ENCODE results near the gene STAG2.
"Not testable (repeated sequence)": the region's sequence is repeated elsewhere in the genome, so short reads cannot be mapped to it uniquely, and the experiment has no call there.

STAG2 gene

GRCh38 chrX:124084417-124084816 lies 122.9 kb downstream of the STAG2 start:
- not testable (repeated sequence) for H3K27me3 Mint-ChIP-seq, ATAC-seq, H3K4me1 Mint-ChIP-seq, H3K27ac Mint-ChIP-seq, H3K4me3 Mint-ChIP-seq, H3K9me3 Mint-ChIP-seq
- H3K36me3 Mint-ChIP-seq, result peaks cover 14% of the 10 kb centered on the region

GRCh38 chrX:124085063-124085462 lies 123.6 kb downstream of the STAG2 start:
- Mint-ChIP-seq H3K36me3 (peaks cover 19% of the 10 kb centered on the region), H3K9me3 (no peaks in the 10 kb centered on the region), H3K4me3 (no peak overlapping the region), H3K4me1 (no peaks in the 10 kb centered on the region), H3K27me3 (no peaks in the 10 kb centered on the region), H3K27ac (no peak overlapping the region)
- ATAC-seq, result no peak

- H3K36me3 Mint-ChIP-seq, result peaks cover 24% of the 10 kb centered on the region
- no peaks in the 10 kb centered on the region for H3K27me3 Mint-ChIP-seq
- ATAC-seq, result no peak
- no peak overlapping the region for H3K4me3 Mint-ChIP-seq
- H3K4me1 Mint-ChIP-seq, result no peaks in the 10 kb centered on the region
- H3K9me3 Mint-ChIP-seq, result no peaks in the 10 kb centered on the region
- H3K27ac Mint-ChIP-seq, result no peak overlapping the region
These were observed 124.9 kb downstream of the STAG2 start for GRCh38 chrX:124086411-124086810.

GRCh38 chrX:124087000-124087746 lies 125.7 kb downstream of the STAG2 start:
- H3K4me3 Mint-ChIP-seq, result no peak overlapping the region
- no peaks in the 10 kb centered on the region for H3K27me3 Mint-ChIP-seq
- H3K4me1 Mint-ChIP-seq, result no peaks in the 10 kb centered on the region
- H3K27ac Mint-ChIP-seq, result no peak overlapping the region
- H3K36me3 Mint-ChIP-seq, result peaks cover 29% of the 10 kb centered on the region
- H3K9me3 Mint-ChIP-seq, result no peaks in the 10 kb centered on the region
- ATAC-seq, result no peak

- peaks cover 58% of the 10 kb centered on the region for H3K36me3 Mint-ChIP-seq
- H3K27me3 Mint-ChIP-seq, result no peaks in the 10 kb centered on the region
- no peak overlapping the region for H3K27ac Mint-ChIP-seq
- H3K9me3 Mint-ChIP-seq, result no peaks in the 10 kb centered on the region
- no peaks in the 10 kb centered on the region for H3K4me1 Mint-ChIP-seq
- no peak overlapping the region for H3K4me3 Mint-ChIP-seq
- ATAC-seq, result no peak
These were observed 131.7 kb downstream of the STAG2 start for GRCh38 chrX:124093222-124093621.

GRCh38 chrX:124097116-124097515 lies 135.6 kb downstream of the STAG2 start:
- Mint-ChIP-seq H3K27ac (no peak overlapping the region), H3K9me3 (no peaks in the 10 kb centered on the region), H3K4me3 (no peak overlapping the region), H3K36me3 (peaks cover 33% of the 10 kb centered on the region), H3K4me1 (no peaks in the 10 kb centered on the region), H3K27me3 (no peaks in the 10 kb centered on the region)
- ATAC-seq, result no peak

- Mint-ChIP-seq H3K36me3 (peaks cover 24% of the 10 kb centered on the region), H3K9me3 (no peaks in the 10 kb centered on the region), H3K27ac (no peak overlapping the region), H3K4me3 (no peak overlapping the region), H3K27me3 (no peaks in the 10 kb centered on the region), H3K4me1 (no peaks in the 10 kb centered on the region)
- no peak for ATAC-seq
These were observed 136.6 kb downstream of the STAG2 start for GRCh38 chrX:124098089-124098488.

GRCh38 chrX:124103966-124104365 lies 142.5 kb downstream of the STAG2 start:
- Mint-ChIP-seq H3K36me3 (peaks cover 7% of the 10 kb centered on the region), H3K27me3 (no peaks in the 10 kb centered on the region), H3K4me1 (no peaks in the 10 kb centered on the region), H3K27ac (no peak overlapping the region), H3K4me3 (no peak overlapping the region), H3K9me3 (no peaks in the 10 kb centered on the region)
- ATAC-seq, result no peak

GRCh38 chrX:124104512-124104911 lies 143.0 kb downstream of the STAG2 start:
- not testable (repeated sequence) for H3K4me1 Mint-ChIP-seq, ATAC-seq, H3K27ac Mint-ChIP-seq, H3K9me3 Mint-ChIP-seq, H3K4me3 Mint-ChIP-seq, H3K27me3 Mint-ChIP-seq
- H3K36me3 Mint-ChIP-seq, result peaks cover 12% of the 10 kb centered on the region

GRCh38 chrX:124113621-124114600 lies 152.4 kb downstream of the STAG2 start:
- Mint-ChIP-seq H3K4me1 (no peaks in the 10 kb centered on the region), H3K9me3 (no peaks in the 10 kb centered on the region), H3K27me3 (no peaks in the 10 kb centered on the region), H3K4me3 (no peak overlapping the region), H3K27ac (no peak overlapping the region), H3K36me3 (peaks cover 7% of the 10 kb centered on the region)
- no peak for ATAC-seq

- Mint-ChIP-seq H3K36me3 (no peaks in the 10 kb centered on the region), H3K4me3 (no peak overlapping the region), H3K27me3 (no peaks in the 10 kb centered on the region), H3K4me1 (no peaks in the 10 kb centered on the region), H3K9me3 (no peaks in the 10 kb centered on the region), H3K27ac (no peak overlapping the region)
- no peak for ATAC-seq
These were observed 155.8 kb downstream of the STAG2 start for GRCh38 chrX:124117325-124117724.

- no peak overlapping the region for H3K27ac Mint-ChIP-seq
- no peaks in the 10 kb centered on the region for H3K4me1 Mint-ChIP-seq
- H3K4me3 Mint-ChIP-seq, result no peak overlapping the region
- ATAC-seq, result no peak
- H3K9me3 Mint-ChIP-seq, result no peaks in the 10 kb centered on the region
- H3K36me3 Mint-ChIP-seq, result no peaks in the 10 kb centered on the region
- no peaks in the 10 kb centered on the region for H3K27me3 Mint-ChIP-seq
These were observed 164.0 kb downstream of the STAG2 start for GRCh38 chrX:124125471-124125870.

- H3K9me3 Mint-ChIP-seq, result no peaks in the 10 kb centered on the region
- no peak overlapping the region for H3K4me3 Mint-ChIP-seq
- no peaks in the 10 kb centered on the region for H3K27me3 Mint-ChIP-seq
- H3K27ac Mint-ChIP-seq, result no peak overlapping the region
- no peak for ATAC-seq
- no peaks in the 10 kb centered on the region for H3K4me1 Mint-ChIP-seq
- no peaks in the 10 kb centered on the region for H3K36me3 Mint-ChIP-seq
These were observed 166.0 kb downstream of the STAG2 start for GRCh38 chrX:124127496-124127895.

GRCh38 chrX:124132437-124132836 lies 170.9 kb downstream of the STAG2 start:
- not testable (repeated sequence) for H3K4me1 Mint-ChIP-seq, H3K4me3 Mint-ChIP-seq, ATAC-seq, H3K27ac Mint-ChIP-seq, H3K27me3 Mint-ChIP-seq, H3K9me3 Mint-ChIP-seq, H3K36me3 Mint-ChIP-seq

- H3K4me1 Mint-ChIP-seq, result no peaks in the 10 kb centered on the region
- no peak for ATAC-seq
- H3K36me3 Mint-ChIP-seq, result no peaks in the 10 kb centered on the region
- H3K27ac Mint-ChIP-seq, result no peak overlapping the region
- H3K27me3 Mint-ChIP-seq, result no peaks in the 10 kb centered on the region
- H3K9me3 Mint-ChIP-seq, result peaks cover 12% of the 10 kb centered on the region
- no peak overlapping the region for H3K4me3 Mint-ChIP-seq
These were observed 184.2 kb downstream of the STAG2 start for GRCh38 chrX:124145749-124146148.

GRCh38 chrX:124151195-124151594 lies 189.7 kb downstream of the STAG2 start:
- Mint-ChIP-seq H3K9me3 (peaks cover 7% of the 10 kb centered on the region), H3K4me3 (no peak overlapping the region), H3K27me3 (no peaks in the 10 kb centered on the region), H3K27ac (no peak overlapping the region), H3K36me3 (no peaks in the 10 kb centered on the region), H3K4me1 (no peaks in the 10 kb centered on the region)
- ATAC-seq, result no peak
